ENCODE measurements around the gene RPS19. TPM values are rescaled to one million over a fixed set of nuclear protein-coding genes. Genes with fewer than 3 reads are reported as not detected.
A peak's percentile ranks its signal among the peaks of the same experiment; 100 is the strongest.

Gene RPS19
- total and polyA plus RNA-seq, 10 donors, result 744 to 8,491 (median 1,984) TPM

DNA sequence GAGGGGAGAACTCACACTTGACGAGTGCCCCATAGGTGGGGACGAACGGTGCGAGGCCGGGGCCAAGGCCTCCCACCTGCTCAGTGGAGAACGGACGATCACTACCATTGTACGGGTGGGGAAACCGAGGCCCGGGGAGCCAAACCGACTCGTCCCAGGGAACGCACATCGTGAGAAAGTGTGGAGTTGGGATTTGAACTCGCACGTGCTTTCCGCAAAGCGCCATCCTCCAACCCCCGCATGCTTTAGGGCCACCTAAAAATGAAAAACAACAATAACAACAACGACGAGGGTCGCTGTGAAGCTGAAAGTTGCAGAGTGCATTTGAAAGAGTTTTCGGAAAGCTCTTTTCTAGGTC is 23.4 kb downstream of the RPS19 start:
- DNase-seq, result no peak
- H3K27ac ChIP-seq, result peak overlapping the region; percentile 90 to 99 (median 98)
- H3K36me3 ChIP-seq, result peaks cover 0 to 56% (median 3%) of the 10 kb centered on the region in 6 donors
- WGBS, 5 donors, result 0 to 1% (median 0%) methylated on average over 22 to 23 of the region's 23 CpGs
- no peaks in the 10 kb centered on the region for H3K9me3 ChIP-seq
- intact Hi-C loops (cut with DNase I; ENCODE audit: low total_unique reads), result no loop called here
- peak overlapping the region; percentile 86 to 99 (median 98) for H3K4me3 ChIP-seq
- TF ChIP-seq, protein P1, sequence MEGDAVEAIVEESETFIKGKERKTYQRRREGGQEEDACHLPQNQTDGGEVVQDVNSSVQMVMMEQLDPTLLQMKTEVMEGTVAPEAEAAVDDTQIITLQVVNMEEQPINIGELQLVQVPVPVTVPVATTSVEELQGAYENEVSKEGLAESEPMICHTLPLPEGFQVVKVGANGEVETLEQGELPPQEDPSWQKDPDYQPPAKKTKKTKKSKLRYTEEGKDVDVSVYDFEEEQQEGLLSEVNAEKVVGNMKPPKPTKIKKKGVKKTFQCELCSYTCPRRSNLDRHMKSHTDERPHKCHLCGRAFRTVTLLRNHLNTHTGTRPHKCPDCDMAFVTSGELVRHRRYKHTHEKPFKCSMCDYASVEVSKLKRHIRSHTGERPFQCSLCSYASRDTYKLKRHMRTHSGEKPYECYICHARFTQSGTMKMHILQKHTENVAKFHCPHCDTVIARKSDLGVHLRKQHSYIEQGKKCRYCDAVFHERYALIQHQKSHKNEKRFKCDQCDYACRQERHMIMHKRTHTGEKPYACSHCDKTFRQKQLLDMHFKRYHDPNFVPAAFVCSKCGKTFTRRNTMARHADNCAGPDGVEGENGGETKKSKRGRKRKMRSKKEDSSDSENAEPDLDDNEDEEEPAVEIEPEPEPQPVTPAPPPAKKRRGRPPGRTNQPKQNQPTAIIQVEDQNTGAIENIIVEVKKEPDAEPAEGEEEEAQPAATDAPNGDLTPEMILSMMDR (IDR thresholded peaks at IDR 0.05 in 8 of 11, conservative IDR thresholded peaks at IDR 0.05 in 3 of 11), result no peak
- TF ChIP-seq POLR2A (IDR thresholded peaks at IDR 0.05) (no peak), POLR2AphosphoS5 (IDR thresholded peaks at IDR 0.05) (no peak)
- H3K27me3 ChIP-seq (replicated peaks in 1 of 7), result no peaks in the 10 kb centered on the region
- peaks cover 28 to 95% (median 82%) of the 10 kb centered on the region in 6 donors for H3K4me1 ChIP-seq

DNA sequence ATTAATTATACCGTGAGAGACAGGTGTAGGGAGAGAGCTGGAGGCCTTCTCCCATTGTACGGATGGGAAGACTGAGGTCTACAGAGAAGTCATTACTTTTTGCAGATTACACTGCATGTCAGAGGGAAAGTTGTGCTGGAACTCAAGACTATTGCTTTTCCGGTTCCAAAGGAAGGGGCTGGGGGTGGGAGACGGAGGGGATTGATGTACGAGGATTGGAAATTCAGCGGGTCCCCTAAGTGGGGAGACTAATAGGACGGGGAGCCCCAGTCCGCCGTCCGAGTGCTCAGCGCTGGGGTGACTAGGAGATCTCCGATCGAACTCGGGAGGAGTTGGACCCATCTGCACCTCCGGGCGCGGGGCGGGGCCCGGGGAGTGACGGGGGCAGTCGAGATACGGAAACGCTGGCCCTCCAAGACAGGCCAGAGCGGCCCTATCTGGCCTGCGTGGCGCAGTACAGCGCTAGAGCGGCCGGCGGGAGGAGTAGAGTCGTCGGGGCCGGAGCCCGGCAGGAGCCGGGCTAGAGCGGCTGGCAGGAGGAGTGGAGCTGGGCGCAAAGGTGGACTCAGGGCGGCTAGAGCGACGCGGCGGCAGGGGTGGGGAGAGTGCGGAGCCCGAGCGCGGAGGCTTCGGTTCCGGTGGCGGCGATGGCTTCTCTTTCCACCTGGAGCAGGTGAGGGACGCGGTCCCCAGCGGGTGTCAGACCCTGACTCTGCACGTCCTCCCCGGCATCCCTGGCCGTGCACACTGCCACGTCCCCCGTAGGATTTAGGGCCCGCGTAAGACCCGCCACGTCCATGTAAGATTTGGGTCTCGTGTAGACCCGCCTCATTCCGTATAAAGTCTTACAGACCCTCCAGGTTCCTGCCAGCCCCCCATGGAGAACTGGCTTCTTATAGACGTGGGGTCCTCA is 24.0 kb downstream of the RPS19 start:
- intact Hi-C loops (cut with DNase I; ENCODE audit: low total_unique reads), result no loop called here
- DNase-seq, result peak; percentile 100
- Histone ChIP-seq H3K4me1 (peaks cover 28 to 95% (median 82%) of the 10 kb centered on the region in 6 donors), H3K27me3 (replicated peaks in 1 of 7) (no peaks in the 10 kb centered on the region), H3K27ac (peak overlapping the region; percentile 90 to 99 (median 98)), H3K36me3 (peaks cover 0 to 56% (median 8%) of the 10 kb centered on the region in 6 donors), H3K9me3 (no peaks in the 10 kb centered on the region), H3K4me3 (peak overlapping the region; percentile 86 to 99 (median 98))
- TF ChIP-seq POLR2A (IDR thresholded peaks at IDR 0.05) (peak; percentile 35 to 88 (median 37)), POLR2AphosphoS5 (IDR thresholded peaks at IDR 0.05) (peak; percentile 97 to 98 (median 98))
- TF ChIP-seq, protein P1 (IDR thresholded peaks at IDR 0.05 in 8 of 11, conservative IDR thresholded peaks at IDR 0.05 in 3 of 11), result peak in 9 of 11 experiments; percentile 16 to 62 (median 45)
- 0 to 1% (median 1%) methylated on average over 39 to 66 of the region's 66 CpGs for WGBS, 5 donors

DNA sequence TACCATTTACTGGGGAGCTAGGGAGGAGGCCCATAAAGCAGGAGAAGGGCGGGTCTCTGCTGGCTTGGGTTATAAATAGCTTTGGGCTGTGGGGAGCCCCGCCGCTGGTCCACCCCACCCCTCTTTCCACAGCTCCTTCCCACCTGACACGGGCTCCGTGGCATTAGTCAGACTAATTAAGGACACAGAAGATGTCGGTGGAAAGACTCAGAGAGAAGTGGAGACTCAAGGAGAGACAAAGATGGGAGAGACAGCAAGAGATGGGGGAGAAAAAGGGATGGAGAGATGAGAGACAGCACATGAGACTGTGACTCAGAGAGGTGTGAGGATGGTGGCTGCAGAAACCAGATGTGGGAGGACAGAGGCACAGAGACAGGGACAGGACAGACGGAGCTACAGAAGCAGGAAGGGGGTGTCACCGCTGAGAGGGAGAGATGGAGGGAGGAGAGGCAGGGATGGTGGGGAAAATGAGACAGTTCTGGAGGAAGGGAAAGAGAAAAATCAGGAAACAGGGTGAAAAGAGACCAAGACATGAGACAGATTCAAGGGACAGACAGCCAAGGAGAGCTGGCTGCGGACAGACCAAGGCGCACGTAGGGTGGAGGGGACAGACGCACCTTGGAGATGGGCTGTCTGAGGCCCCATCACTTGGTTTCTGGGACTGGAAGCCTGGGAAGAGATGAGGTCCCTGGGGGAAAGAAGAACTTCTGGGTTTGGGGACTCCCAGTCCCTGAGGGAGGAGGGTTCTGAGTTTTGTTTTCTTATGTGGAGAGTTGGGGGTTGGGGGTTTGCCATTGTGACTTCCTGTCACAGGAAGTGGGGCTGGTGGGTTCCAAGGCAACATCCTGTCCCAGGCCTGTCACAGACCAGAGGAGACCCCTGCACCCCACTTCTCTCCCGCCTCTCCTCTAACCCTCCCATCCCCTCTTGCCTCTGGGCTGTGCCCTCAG is 27.0 kb downstream of the RPS19 start:
- intact Hi-C loops (cut with DNase I; ENCODE audit: low total_unique reads), result no loop called here
- H3K4me1 ChIP-seq, result peaks cover 24 to 95% (median 78%) of the 10 kb centered on the region in 6 donors
- TF ChIP-seq, protein P1 (IDR thresholded peaks at IDR 0.05 in 8 of 11, conservative IDR thresholded peaks at IDR 0.05 in 3 of 11), result no peak
- TF ChIP-seq POLR2A (IDR thresholded peaks at IDR 0.05) (peak in 1 of 3 donors; percentile 24), POLR2AphosphoS5 (IDR thresholded peaks at IDR 0.05) (peak in 2 of 3 donors; percentile 48 to 74)
- peaks cover 0 to 62% (median 27%) of the 10 kb centered on the region in 6 donors for H3K36me3 ChIP-seq
- peak overlapping the region; percentile 31 to 99 (median 70) for H3K4me3 ChIP-seq
- no peaks in the 10 kb centered on the region for H3K9me3 ChIP-seq
- peak; percentile 91 for DNase-seq
- 12 to 34% (median 22%) methylated on average over 13 of the region's 13 CpGs for WGBS, 5 donors
- H3K27me3 ChIP-seq (replicated peaks in 1 of 7), result no peaks in the 10 kb centered on the region
- peak overlapping the region; percentile 77 to 99 (median 94) for H3K27ac ChIP-seq

Measured in spleen (tissue), 11 donors.